NCI-H1092 (cell line): ENCODE results near the gene STING1.
"Not testable (repeated sequence)": the region's sequence is repeated elsewhere in the genome, so short reads cannot be mapped to it uniquely, and the experiment has no call there.

Source experiments
- DNase-seq: peaks from one replicate; lab custom pipeline; 2025; lab: John Stamatoyannopoulos, UW

STING1 gene

GRCh38 chr5:139462586-139463276 lies 19.8 kb downstream of the STING1 start, which contains the start of gene ECSCR:
TSS of gene ECSCR (minus strand) at chr5:139462743. CDS start at chr5:139462670, 73 bp downstream.
- no peak for DNase-seq

GRCh38 chr5:139461698-139462097 lies 20.9 kb downstream of the STING1 start:
- no peak for DNase-seq

GRCh38 chr5:139461176-139461575 lies 21.4 kb downstream of the STING1 start:
- DNase-seq = no peak

- DNase-seq = no peak
Measured at GRCh38 chr5:139460455-139460854, 22.1 kb downstream of the STING1 start.

- no peak for DNase-seq
Measured at GRCh38 chr5:139459451-139459934, 23.1 kb downstream of the STING1 start.

- DNase-seq = no peak
Measured at GRCh38 chr5:139458580-139459407, 23.8 kb downstream of the STING1 start.

- no peak for DNase-seq
Measured at GRCh38 chr5:139457653-139458306, 24.8 kb downstream of the STING1 start.

GRCh38 chr5:139457241-139457640 lies 25.3 kb downstream of the STING1 start:
- DNase-seq = no peak

- DNase-seq = no peak
Measured at GRCh38 chr5:139456776-139457175, 25.8 kb downstream of the STING1 start.

GRCh38 chr5:139454568-139455290 lies 27.8 kb downstream of the STING1 start:
- DNase-seq = no peak

- no peak for DNase-seq
Measured at GRCh38 chr5:139453683-139454567, 28.6 kb downstream of the STING1 start.

GRCh38 chr5:139451878-139452660 lies 30.5 kb downstream of the STING1 start:
- DNase-seq = no peak

- DNase-seq = no peak
Measured at GRCh38 chr5:139451176-139451575, 31.4 kb downstream of the STING1 start.

GRCh38 chr5:139446956-139447779 lies 35.4 kb downstream of the STING1 start:
- no peak for DNase-seq

GRCh38 chr5:139445325-139446170 lies 37.0 kb downstream of the STING1 start:
- no peak for DNase-seq

GRCh38 chr5:139443831-139444453 lies 38.6 kb downstream of the STING1 start:
- no peak for DNase-seq

- DNase-seq = not testable (repeated sequence)
Measured at GRCh38 chr5:139440416-139440815, 42.1 kb downstream of the STING1 start.
